ENCODE measurements around the gene S100A13.

DNA sequence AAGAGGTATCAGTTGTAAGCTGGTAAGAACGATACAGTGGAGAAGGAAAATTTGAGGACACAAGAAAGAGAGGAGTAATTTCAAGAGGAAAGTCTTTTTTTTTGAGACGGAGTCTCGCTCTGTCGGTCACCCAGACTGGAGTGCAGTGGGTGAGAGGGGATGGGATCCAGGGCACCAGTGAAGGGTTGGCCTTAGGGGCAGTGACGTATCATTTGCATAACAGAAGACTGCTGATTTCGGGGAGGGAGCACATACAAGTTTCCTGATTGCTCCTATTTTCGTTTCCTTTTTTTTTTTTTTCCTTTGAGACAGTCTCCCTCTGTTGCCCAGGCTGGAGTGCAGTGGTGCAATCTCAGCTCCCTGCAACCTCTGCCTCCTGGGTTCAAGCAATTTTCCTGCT is 4.2 kb downstream of the S100A13 start:
- TF ChIP-seq, protein P1, sequence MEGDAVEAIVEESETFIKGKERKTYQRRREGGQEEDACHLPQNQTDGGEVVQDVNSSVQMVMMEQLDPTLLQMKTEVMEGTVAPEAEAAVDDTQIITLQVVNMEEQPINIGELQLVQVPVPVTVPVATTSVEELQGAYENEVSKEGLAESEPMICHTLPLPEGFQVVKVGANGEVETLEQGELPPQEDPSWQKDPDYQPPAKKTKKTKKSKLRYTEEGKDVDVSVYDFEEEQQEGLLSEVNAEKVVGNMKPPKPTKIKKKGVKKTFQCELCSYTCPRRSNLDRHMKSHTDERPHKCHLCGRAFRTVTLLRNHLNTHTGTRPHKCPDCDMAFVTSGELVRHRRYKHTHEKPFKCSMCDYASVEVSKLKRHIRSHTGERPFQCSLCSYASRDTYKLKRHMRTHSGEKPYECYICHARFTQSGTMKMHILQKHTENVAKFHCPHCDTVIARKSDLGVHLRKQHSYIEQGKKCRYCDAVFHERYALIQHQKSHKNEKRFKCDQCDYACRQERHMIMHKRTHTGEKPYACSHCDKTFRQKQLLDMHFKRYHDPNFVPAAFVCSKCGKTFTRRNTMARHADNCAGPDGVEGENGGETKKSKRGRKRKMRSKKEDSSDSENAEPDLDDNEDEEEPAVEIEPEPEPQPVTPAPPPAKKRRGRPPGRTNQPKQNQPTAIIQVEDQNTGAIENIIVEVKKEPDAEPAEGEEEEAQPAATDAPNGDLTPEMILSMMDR (conservative IDR thresholded peaks at IDR 0.05 in 1 of 2, IDR thresholded peaks at IDR 0.05 in 1 of 2; ENCODE audit: extremely low read depth in 1 of 2, insufficient read depth in 1 of 2, low read depth in 1 of 2, low read length in 2 of 2), result no peak
- TF ChIP-seq EZH2 (IDR thresholded peaks at IDR 0.05; ENCODE audit: borderline replicate concordance, low read length), result no peak

Data from mammary epithelial cell (primary cell).